HepG2 (cell line): ENCODE measurements around the gene KCNK7. TPM values are rescaled to one million over a fixed set of nuclear protein-coding genes. Genes with fewer than 3 reads are reported as not detected.
"Not testable (repeated sequence)": the region's sequence is repeated elsewhere in the genome, so short reads cannot be mapped to it uniquely, and the experiment has no call there.

Experiments used
- ATAC-seq: fragments of 200-7000 bp; cut with Tn5 transposase; 3 replicates; pipeline ENCODE4 v1.9.1; 2020; ENCODE audit warnings: mild to moderate bottlenecking, moderate library complexity
- BruUV-seq: library from RNA; stranded (reverse); fragments of 400-500 nt; replicated peaks from 2 replicates; lab custom pipeline; 2021; lab: Mats Ljungman, UMichigan
- CTCF ChIA-PET: fragments of 300-600 bp; formaldehyde crosslinking; extraction: SDS; loops from one replicate; lab custom pipeline; 2021; ENCODE audit warnings: low total read pairs, inconsistent platforms, low intra/inter-chr PET ratio; lab: Yijun Ruan, JAX
- POLR2A ChIA-PET: fragments of 350-600 bp; sonication (Branson Sonifier 250); formaldehyde crosslinking; loops from one replicate; lab custom pipeline; 2020; ENCODE audit warnings: antibody characterized with exemption, inconsistent platforms; lab: Yijun Ruan, JAX
- DNase-seq: peaks from one replicate; pipeline ENCODE4 v3.0.0-alpha.2; 2015; ENCODE audit warnings: low spot score
- FAIRE-seq: peaks from 3 replicates; lab custom pipeline; 2011; peaks lifted over from hg19 to GRCh38; lab: Jason Lieb, UNC
- H2AFZ ChIP-seq: one replicate; pipeline ENCODE4 v1.6.1; 2011; ENCODE audit warnings: low read length, inconsistent platforms
- H3K27ac ChIP-seq: fragments of 300-600 bp; 3 replicates; pipeline ENCODE4 v1.8.0; 2011; ENCODE audit warnings: mixed run types, mild to moderate bottlenecking, mixed read lengths, low read length, inconsistent platforms; ENCODE audit not compliant: insufficient read depth; ENCODE audit errors: extremely low read length
- H3K27me3 ChIP-seq, 2 experiments: fragments of 200-600 bp in 1 of 2; 2 replicates in 1 of 2; 3 replicates in 1 of 2; pipeline versions ENCODE4 v1.6.0 to v1.8.0; 2011; ENCODE audit warnings: low read length in 2 of 2, mild to moderate bottlenecking in 2 of 2, moderate library complexity in 2 of 2, inconsistent platforms in 1 of 2; ENCODE audit not compliant: insufficient read depth in 2 of 2, control insufficient read depth in 1 of 2
- H3K36me3 ChIP-seq, 2 experiments: fragments of 200-600 bp in 1 of 2; replicated peaks in 1 of 2; 2 replicates in 1 of 2; 3 replicates in 1 of 2; pipeline versions ENCODE4 v1.5.1 to v1.8.0; 2011; ENCODE audit warnings: low read length in 2 of 2, inconsistent platforms in 1 of 2; ENCODE audit not compliant: insufficient read depth in 2 of 2, control insufficient read depth in 1 of 2
- H3K4me1 ChIP-seq: 2 replicates; pipeline ENCODE4 v1.5.1; 2012; ENCODE audit warnings: low read length, inconsistent platforms; ENCODE audit not compliant: insufficient read depth
- H3K4me2 ChIP-seq: 2 replicates; pipeline ENCODE4 v1.6.0; 2011; ENCODE audit warnings: low read depth, low read length, inconsistent platforms
- H3K4me3 ChIP-seq, 3 experiments: fragments of 200-600 bp in 1 of 3; sonication (generic), shearing (Covaris generic) in 1 of 3; replicated peaks in 1 of 3; 2 replicates each; pipeline ENCODE4 v1.5.1; 2011 to 2016; ENCODE audit warnings: low read length in 3 of 3, inconsistent platforms in 2 of 3, low read depth in 2 of 3, mild to moderate bottlenecking in 2 of 3, control low read depth in 1 of 3, mixed read lengths in 1 of 3; ENCODE audit not compliant: insufficient read depth in 1 of 3
- H3K79me2 ChIP-seq: one replicate; pipeline ENCODE4 v1.6.1; 2011; ENCODE audit warnings: low read length, inconsistent platforms; ENCODE audit not compliant: insufficient read depth
- H3K9ac ChIP-seq: 2 replicates; pipeline ENCODE4 v1.6.0; 2011; ENCODE audit warnings: mild to moderate bottlenecking, low read depth, low read length, inconsistent platforms; ENCODE audit not compliant: insufficient read depth
- H3K9me3 ChIP-seq: 2 replicates; pipeline ENCODE4 v1.5.1; 2012; ENCODE audit warnings: mild to moderate bottlenecking, low read length
- H4K20me1 ChIP-seq: 2 replicates; pipeline ENCODE4 v1.6.0; 2011; ENCODE audit warnings: inconsistent platforms, mild to moderate bottlenecking, low read length, moderate library complexity; ENCODE audit not compliant: insufficient read depth
- NFIB ChIP-seq: sonication (generic); formaldehyde crosslinking; IDR thresholded peaks from 2 replicates; pipeline ENCODE4 v1.9.0; 2021; ENCODE audit warnings: missing genetic modification reagents, mild to moderate bottlenecking, borderline replicate concordance
- SRY ChIP-seq: sonication (generic); formaldehyde crosslinking; IDR thresholded peaks from 2 replicates; pipeline ENCODE4 v1.8.0; 2022; ENCODE audit warnings: mild to moderate bottlenecking, missing genetic modification reagents
- ZNF138 ChIP-seq: sonication (generic); formaldehyde crosslinking; IDR thresholded peaks from 2 replicates; pipeline ENCODE4 v1.5.0; 2020; ENCODE audit warnings: mild to moderate bottlenecking, low read depth, missing genetic modification reagents
- ZNF205 ChIP-seq: IDR thresholded peaks from 2 replicates; pipeline ENCODE4 v1.6.1; 2018; ENCODE audit warnings: missing biosample characterization, missing genetic modification reagents
- WGBS: methylation state at CpG from one replicate; pipeline ENCODE4 v1.1.6; 2017; ENCODE audit warnings: low lambda C conversion rate; 5-methylcytosine and 5-hydroxymethylcytosine counted together
- in situ Hi-C: cut with HindIII; loops from 2 replicates; pipeline ENCODE4 v1.10.0; 2017; ENCODE audit warnings: low pct_unique_long_range_greater_than_20kb; ENCODE audit not compliant: extremely low pct_ligation_motif_present
- intact Hi-C: fragments of 100-400 bp; cut with micrococcal nuclease; formaldehyde crosslinking; loops from one replicate; pipeline ENCODE4 v1.10.0; 2022; ENCODE audit not compliant: unreplicated experiment
- polyA plus RNA-seq, 8 experiments: library from polyadenylated mRNA; depleted of rRNA in 3 of 8; stranded (reverse) in 7 of 8; unstranded in 1 of 8; fragments of >200 nt; fragmentation: Illumina TruSeq in 4 of 8; extraction: Trizol in 4 of 8; gene quantifications; 2 replicates each; pipeline versions ENCODE4 v1.2.1 to v1.2.3, GENCODE V29; 2011 to 2016; ENCODE audit warnings: low read depth in 4 of 8, missing spikeins in 1 of 8, mixed read lengths in 1 of 8; ENCODE audit not compliant: insufficient read depth in 1 of 8
- total RNA-seq, 5 experiments: library from RNA; depleted of rRNA; stranded (reverse); fragments of >200 nt; fragmentation: Illumina TruSeq; extraction: Trizol; gene quantifications; 2 replicates each; pipeline ENCODE4 v1.2.3, GENCODE V29; 2016; ENCODE audit warnings: low read depth in 1 of 5
- TF ChIP-seq, protein P1 (sequence below): sonication (generic); formaldehyde crosslinking; IDR thresholded peaks from 2 replicates; pipeline ENCODE4 v1.5.0; 2020; ENCODE audit warnings: mild to moderate bottlenecking, missing genetic modification reagents
- TF ChIP-seq, protein P2 (sequence below), 2 experiments: IDR thresholded peaks; 2 replicates each; pipeline ENCODE4 v1.6.1; 2011 to 2012; ENCODE audit warnings: low read length in 2 of 2, borderline replicate concordance in 1 of 2, low read depth in 1 of 2, mild to moderate bottlenecking in 1 of 2, moderate library complexity in 1 of 2

KCNK7 gene
- total and polyA plus RNA-seq, 2 of the 13 experiments (the other 11 are each of a cell fraction or from before 2014, with no cell fraction given) = 0.11 TPM; not detected in 1

DNA sequence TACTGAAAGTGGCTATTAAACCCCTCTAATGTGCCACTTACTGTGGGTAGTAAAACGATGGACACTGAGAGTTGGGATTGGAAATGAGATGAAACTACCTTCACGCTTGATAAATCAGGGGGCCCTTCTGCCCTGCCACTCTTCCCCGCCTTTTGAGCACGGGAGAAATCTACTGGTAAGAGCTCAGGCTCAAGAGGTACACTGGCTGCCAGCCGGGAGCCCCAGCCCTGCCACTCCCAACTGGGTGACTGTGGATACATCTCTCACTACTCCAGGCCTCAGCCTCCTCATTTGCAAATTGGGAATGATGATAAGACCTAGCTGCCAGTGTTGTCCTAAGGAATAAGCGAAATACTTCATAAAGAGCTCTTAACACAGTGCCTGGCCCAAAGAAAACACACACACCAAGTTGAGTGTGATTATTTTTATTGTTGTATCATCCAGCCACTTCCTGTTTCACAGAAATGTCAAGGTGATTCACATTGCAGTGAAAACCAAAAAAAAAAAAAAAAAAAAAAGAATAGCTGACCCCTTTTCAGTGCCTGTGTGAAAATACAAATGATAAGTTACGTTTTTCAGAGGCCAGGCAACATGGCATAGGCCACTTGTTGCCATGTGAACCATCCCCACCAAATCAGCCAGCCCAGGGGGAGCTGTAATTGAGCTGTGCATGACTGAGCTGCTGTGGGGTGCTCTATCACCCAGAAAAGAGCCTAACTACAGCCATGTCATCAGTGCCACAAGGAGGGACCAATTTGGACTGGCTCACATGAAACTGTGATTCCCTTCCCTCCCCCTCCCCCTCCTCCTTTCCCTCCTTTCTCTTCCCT lies 29.8 kb downstream of the KCNK7 start (continued):
- TF ChIP-seq, protein P1, sequence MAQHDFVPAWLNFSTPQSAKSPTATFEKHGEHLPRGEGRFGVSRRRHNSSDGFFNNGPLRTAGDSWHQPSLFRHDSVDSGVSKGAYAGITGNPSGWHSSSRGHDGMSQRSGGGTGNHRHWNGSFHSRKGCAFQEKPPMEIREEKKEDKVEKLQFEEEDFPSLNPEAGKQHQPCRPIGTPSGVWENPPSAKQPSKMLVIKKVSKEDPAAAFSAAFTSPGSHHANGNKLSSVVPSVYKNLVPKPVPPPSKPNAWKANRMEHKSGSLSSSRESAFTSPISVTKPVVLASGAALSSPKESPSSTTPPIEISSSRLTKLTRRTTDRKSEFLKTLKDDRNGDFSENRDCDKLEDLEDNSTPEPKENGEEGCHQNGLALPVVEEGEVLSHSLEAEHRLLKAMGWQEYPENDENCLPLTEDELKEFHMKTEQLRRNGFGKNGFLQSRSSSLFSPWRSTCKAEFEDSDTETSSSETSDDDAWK (CRISPR knock-in tag) = no peak
- no peak for TF ChIP-seq ZNF138 (CRISPR knock-in tag)
- no peak for TF ChIP-seq ZNF205
- TF ChIP-seq, protein P2, sequence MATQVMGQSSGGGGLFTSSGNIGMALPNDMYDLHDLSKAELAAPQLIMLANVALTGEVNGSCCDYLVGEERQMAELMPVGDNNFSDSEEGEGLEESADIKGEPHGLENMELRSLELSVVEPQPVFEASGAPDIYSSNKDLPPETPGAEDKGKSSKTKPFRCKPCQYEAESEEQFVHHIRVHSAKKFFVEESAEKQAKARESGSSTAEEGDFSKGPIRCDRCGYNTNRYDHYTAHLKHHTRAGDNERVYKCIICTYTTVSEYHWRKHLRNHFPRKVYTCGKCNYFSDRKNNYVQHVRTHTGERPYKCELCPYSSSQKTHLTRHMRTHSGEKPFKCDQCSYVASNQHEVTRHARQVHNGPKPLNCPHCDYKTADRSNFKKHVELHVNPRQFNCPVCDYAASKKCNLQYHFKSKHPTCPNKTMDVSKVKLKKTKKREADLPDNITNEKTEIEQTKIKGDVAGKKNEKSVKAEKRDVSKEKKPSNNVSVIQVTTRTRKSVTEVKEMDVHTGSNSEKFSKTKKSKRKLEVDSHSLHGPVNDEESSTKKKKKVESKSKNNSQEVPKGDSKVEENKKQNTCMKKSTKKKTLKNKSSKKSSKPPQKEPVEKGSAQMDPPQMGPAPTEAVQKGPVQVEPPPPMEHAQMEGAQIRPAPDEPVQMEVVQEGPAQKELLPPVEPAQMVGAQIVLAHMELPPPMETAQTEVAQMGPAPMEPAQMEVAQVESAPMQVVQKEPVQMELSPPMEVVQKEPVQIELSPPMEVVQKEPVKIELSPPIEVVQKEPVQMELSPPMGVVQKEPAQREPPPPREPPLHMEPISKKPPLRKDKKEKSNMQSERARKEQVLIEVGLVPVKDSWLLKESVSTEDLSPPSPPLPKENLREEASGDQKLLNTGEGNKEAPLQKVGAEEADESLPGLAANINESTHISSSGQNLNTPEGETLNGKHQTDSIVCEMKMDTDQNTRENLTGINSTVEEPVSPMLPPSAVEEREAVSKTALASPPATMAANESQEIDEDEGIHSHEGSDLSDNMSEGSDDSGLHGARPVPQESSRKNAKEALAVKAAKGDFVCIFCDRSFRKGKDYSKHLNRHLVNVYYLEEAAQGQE (IDR thresholded peaks at IDR 0.05; ENCODE audit: borderline replicate concordance in 1 of 2, low read depth in 1 of 2, low read length in 2 of 2) = no peak
- TF ChIP-seq NFIB = no peak
- no peak for TF ChIP-seq SRY (CRISPR knock-in tag)

DNA sequence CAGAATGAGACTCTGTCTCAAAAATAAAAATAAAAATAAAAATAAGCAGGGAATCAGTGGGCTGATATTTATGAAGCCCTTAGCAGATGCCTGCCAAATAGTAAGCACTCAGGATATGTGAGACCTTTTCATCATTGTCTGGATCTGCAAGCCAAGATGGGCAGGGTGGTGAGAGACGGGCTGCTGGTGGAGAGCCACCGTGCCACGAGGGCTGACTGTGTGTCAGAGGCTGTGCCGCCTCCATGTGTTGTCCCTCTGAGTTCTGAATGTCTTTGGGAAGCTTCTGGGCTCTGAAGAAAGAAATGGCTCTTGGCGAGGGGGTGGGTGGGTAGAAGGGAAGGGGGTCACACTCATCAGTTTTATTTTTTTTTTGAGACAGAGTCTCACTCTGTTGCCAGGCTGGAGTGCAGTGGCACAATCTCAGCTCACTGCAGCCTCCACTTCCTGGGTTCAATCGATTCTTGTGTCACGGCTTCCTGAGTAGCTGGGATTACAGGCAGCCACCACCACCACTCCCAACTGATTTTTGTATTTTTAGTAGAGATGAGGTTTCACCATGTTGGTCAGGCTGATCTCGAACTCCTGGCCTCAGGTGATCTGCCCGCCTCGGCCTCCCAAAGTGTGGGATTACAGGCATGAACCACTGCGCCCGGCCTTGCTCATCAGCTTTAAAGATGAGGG lies 30.6 kb downstream of the KCNK7 start:
- in situ Hi-C loops = not testable (repeated sequence)

More for the DNA sequence above, 30.6 kb downstream of the KCNK7 start:
- ATAC-seq, H3K36me3 ChIP-seq, intact Hi-C loops, H4K20me1 ChIP-seq, H3K4me3 ChIP-seq, H3K27me3 ChIP-seq, H2AFZ ChIP-seq, H3K4me2 ChIP-seq, H3K9me3 ChIP-seq, CTCF ChIA-PET, POLR2A ChIA-PET, BruUV-seq, DNase-seq, H3K27ac ChIP-seq, H3K9ac ChIP-seq, FAIRE-seq, H3K79me2 ChIP-seq: not testable (repeated sequence)
- WGBS = 88% methylated on average over 12 of the region's 12 CpGs
- peaks cover 50% of the 10 kb centered on the region for H3K4me1 ChIP-seq
